NCI-H146 (cell line): ENCODE measurements around the gene RRAD.
A peak's percentile ranks its signal among the peaks of the same experiment; 100 is the strongest.
"Not testable (repeated sequence)": the region's sequence is repeated elsewhere in the genome, so short reads cannot be mapped to it uniquely, and the experiment has no call there.

ENCODE experiments used
- DNase-seq: peaks from one replicate; lab custom pipeline; 2025; lab: John Stamatoyannopoulos, UW

Gene RRAD

DNA sequence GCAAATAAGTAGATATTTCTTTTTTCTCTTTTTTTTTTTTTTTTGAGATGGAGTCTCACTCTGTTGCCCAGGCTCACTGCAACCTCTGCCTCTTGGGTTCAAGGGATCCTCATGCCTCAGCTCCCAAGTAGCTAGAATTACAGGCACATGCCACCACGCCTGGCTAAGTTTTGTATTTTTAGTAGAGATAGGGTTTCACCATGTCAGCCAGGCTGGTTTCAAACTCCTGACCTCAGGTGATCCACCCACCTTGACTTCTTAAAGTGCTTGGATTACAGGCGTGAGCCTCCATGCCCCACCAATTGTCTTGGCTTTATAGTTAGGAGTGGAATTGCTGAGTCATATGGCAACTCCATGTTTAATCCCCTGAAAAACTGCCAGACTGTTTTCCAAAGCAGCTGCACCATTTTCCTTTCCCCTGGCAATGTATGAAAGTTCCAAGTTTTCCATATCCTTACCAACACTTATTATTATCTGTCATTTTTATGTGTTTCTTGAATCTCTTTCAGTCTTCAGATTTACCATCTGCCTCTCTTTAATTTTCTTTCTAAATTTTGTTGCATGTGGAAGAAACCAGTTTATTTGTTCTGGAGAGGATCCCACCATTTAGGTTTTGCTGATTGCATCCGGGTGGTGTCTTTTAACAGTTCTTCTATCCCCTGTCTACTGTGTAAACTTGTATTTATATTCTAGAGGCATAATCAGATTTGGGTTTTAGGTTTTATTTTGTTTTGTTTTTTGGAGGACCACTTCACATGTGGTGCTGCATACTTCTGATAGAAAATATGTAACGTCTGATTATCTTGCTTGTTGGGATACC lies 25.8 kb upstream of the RRAD start:
- no peak for DNase-seq

DNA sequence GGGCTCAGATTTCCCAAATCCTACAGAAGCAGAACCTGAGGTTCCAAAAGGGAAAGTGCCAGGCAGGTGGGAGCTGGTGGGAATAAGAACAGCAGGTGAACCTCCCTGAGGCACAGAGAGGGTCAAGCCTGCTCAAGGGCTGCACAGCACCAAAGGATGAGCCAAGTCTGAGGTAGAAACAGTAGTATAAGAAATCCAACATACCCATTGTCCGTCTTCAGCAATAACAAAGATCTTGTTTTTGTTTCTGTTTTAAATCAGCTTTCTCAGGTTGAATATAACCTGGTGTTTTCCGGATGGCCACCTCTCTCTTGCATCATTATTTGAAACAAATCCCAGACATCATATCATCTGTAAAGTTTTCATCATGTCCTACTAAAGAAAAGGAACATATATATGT lies 25.1 kb upstream of the RRAD start:
- no peak for DNase-seq

DNA sequence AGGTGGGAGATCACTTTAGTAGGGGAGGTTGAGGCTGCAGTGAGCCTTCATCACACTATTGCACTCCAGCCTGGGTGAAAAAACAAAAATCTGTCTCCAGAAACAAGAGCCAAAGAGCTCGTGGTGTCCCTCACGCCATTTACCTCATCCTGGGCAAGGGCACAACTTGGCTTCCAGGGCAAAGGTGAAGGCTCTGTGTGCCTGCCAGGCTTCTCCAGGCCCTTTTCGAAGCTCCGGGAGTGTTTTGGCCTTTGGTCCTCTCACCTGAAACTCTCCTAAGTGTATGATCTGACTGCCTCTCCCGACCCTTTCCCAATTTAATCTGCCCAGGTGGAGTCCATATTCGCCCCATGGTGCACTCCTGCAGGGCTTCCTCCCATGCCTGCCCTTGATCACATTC lies 24.1 kb upstream of the RRAD start:
- no peak for DNase-seq

DNA sequence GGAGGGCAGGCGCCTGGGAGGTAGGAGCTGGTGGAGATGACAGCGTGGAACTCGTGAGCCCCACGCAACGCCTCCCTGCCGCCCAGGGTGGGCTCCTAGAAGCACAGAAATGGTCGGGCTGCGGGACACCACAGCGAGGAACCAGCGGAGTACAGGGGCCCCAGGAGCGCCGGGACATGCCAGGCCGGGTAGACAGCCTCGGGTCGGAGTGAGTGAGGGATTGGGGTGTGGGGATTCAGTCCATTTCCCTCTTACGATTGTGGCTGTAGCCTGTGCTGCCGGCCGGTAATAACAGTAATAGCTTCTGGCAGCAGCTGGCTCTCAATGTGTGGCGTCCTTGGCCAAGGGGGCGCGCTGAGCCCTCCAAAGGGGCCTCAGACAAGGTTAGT lies 23.5 kb upstream of the RRAD start:
- DNase-seq, result no peak

DNA sequence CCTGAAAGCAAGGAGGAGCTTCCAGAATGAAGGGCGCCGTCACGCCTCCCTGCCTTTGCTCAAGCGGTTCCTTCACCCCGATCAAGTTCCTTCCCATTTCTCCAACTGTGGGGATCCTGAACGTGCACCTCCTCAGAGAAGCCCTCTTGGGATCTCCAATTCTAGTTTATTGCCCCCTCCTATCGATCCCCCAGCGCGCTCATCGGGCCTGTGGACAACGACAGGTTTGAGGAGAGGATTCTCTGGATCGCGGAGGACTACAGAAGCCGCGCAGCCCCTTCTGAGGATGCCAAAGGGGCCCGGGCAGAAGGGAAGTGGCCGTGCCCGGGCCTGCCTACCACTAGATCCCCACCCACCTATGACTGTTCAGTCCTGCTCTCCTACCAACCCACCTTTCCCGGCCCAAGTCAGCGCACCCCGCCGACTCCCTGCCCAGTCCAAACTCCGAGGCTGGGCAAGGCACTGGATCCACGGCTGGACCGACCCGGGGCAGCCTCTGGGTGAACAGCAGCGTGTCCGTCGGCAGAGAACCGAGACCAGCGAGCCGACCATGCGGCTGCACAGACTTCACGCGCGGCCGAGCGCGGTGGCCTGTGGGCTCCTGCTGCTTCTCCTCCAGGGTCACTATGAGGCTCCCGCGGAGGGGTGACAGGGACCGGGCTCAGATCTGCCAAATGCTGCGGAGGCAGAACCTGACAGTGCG lies 22.9 kb upstream of the RRAD start:
- DNase-seq, result no peak

DNA sequence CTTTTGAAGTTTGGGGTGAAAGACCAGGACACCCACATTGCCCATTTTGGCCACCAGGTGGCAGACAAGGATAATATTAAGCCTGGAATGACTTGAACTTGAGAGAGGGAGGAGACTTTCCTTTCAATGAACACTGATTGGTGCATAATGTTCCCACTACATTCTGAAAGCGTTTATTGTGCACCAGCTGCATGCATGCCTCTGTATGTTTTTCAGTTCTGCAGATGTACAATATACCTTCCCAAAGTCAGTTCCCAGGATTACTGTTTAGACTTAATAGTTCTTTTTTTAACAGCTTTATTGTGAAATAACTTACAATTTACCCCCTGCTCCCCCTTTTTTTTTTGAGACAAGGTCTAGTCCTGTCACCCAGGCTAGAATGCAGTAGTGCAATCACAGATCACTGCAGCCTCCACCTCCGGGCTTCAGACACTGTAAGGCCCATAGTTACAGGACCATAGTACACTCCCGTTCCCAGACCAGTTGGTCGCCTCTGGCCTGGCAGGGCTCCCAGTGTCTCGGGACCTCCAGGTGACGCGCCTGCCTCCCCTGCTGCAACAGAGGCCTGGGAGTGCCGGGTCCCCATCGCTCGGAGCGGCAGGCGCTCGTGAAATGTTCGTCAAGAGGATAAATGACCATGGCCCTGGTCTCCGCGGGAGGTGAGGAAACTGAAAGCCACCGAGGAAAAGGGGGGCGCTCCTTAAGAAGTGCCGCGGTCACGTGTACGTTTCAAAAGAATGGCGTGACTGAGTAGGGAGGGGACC lies 22.1 kb upstream of the RRAD start:
- DNase-seq, result peak; percentile 57

DNA sequence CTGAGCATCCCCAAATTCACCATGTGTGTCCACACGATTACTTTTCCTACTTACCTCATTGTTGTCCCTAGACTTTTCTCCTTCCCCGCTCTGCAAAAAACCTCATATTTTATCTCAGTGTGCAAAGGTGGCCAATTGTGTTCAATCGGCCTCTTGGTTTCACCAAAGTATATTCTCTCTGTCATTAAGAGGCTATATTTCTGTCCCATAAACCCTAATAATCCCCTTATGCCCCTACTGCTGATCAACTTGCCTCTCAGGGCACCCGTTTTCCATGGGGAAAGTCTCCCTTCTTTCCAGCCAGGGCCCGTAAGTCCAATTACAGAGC lies 21.6 kb upstream of the RRAD start:
- DNase-seq, result no peak

DNA sequence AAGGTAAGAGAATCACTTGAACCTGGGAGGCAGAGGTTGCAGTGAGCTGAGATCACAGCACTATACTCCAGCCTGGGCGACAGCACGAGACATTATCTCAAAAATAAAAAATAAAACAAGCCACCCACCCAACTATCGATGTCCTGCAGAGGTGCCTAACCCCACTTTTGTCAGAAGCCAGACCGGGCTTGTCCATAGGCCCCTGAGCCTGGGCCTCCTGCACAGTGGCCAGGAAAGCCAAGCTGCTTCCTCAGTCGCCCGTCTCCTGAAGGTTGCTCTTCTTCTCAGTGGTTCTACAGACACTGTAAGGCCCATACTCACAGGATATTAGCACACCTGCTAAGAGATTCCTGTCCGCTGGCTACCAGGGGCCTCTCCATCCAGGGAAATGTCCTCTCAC lies 21.2 kb upstream of the RRAD start:
- DNase-seq, result no peak

DNA sequence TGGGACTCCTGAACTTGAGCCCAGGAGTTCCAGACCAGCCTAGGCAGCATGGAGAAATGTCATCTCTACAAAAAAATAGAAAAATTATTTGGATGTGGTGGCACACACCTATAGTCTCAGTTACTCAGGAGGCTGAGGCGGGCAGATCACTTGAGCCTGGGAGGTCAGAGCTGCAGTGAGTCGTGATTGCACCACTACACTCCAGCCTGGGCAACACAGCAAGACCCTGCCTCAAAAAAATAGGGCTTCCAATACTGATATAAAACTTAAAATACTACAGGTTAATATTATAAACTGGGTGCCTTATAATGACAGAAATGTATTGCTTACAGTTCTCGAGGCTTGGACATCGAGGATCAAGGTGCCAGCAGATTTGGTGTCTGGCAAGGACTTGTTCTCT lies 20.6 kb upstream of the RRAD start:
- no peak for DNase-seq

DNA sequence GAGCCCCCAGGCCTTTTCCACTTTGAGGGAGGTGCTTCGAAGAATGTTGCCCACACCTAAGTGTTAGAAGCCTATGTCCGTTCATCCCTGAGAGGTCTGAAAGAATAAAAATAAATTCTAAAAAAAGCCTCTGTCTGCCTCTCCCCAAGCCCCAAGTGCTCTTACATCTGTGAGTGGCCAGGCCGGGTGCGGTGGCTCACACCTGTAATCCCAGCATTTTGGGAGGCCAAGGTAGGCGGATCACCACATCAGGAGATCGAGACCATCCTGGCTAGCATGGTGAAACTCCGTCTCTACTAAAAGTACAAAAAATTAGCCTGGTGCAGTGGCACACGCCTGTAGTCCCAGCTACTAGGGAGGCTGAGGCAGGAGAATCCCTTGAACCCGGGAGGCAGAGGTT lies 19.6 kb upstream of the RRAD start:
- not testable (repeated sequence) for DNase-seq

DNA sequence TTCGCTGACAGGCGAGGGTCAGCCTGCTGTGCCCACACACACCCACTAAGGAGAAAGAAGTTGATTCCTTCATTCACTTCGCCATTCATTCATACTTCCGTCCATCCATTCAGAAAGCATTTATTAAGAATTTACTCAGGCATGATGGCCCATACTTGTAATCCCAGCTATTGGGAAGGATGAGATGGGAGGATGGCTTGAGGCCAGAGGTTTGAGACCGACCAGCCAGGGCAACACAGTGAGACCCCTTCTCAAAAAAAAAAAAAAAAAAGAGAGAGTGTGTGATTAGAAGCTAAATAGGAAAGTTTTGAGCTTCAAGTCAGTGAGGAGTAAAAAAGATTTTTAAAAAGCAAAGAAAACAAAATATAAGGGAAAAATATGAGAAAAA lies 18.7 kb upstream of the RRAD start:
- DNase-seq, result no peak

DNA sequence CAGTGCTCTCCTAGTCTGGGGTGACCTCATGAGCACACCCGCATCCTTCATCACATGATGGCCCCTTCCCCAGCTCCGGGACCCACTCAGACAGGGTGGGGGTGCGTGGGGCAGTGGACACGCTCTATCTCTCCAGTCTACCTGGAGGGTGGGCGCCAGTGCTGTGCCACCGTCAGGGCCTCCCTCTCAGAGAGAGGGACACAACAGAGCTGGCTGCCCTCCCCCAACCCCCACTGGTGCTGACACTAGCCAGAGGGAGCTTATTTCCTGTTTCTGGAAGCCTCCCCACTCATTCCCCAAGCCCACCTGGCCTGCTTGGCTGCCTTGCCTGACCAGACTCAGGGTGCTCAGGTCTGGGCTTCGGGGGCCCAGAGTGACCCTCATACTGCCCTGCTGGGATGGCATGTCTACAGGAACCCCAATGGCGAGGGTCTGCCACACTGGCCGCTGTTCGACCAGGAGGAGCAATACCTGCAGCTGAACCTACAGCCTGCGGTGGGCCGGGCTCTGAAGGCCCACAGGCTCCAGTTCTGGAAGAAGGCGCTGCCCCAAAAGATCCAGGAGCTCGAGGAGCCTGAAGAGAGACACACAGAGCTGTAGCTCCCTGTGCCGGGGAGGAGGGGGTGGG lies 18.2 kb upstream of the RRAD start:
- no peak for DNase-seq

DNA sequence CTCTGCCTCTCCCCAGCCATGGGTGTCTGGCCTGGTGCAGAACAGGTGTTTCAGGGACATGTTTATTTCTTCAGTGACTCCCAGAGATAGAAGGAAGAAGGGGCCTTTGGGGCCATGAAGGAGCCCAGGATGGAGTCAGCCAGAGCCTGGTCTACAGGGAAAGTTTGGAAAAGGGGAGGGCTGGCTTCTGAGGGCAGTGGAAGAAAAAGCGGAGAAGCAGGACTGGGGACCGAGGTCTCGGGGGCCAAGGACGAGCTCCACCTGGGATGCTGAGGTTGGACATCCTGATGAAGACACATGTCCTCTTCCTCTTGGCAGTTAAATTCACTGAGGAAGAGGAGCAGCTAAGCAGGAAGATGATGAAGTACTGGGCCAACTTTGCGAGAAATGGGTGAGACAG lies 17.6 kb upstream of the RRAD start:
- DNase-seq, result no peak

DNA sequence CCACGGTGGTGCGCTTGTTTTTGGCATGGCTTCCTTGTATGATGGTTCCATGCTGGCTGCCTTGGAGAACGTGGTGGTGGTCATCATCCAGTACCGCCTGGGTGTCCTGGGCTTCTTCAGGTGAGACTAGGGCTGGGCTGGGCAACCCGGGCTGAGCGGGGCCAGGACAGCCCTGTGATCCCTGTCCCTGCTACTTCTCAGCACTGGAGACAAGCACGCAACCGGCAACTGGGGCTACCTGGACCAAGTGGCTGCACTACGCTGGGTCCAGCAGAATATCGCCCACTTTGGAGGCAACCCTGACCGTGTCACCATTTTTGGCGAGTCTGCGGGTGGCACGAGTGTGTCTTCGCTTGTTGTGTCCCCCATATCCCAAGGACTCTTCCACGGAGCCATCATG lies 14.9 kb upstream of the RRAD start:
- DNase-seq, result no peak

DNA sequence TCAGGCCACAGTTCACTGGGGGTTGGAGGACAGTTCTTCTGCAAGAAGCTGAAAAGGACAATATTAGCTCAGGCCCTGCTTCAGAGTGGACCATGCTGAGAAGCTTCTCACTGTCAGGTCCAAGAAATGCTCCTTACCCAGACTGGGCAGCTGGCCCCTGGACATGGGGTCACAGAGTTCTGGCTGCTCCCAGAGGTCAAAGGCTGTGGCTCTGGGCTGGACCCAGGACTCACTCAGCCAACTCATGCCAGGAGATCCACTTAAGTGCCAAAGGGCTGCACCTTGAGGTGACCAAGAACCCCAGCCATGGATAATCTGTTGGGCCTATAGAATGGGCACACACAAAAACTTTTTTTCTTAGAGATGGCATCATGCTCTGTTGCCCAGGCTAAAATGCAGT lies 14.0 kb upstream of the RRAD start:
- no peak for DNase-seq

DNA sequence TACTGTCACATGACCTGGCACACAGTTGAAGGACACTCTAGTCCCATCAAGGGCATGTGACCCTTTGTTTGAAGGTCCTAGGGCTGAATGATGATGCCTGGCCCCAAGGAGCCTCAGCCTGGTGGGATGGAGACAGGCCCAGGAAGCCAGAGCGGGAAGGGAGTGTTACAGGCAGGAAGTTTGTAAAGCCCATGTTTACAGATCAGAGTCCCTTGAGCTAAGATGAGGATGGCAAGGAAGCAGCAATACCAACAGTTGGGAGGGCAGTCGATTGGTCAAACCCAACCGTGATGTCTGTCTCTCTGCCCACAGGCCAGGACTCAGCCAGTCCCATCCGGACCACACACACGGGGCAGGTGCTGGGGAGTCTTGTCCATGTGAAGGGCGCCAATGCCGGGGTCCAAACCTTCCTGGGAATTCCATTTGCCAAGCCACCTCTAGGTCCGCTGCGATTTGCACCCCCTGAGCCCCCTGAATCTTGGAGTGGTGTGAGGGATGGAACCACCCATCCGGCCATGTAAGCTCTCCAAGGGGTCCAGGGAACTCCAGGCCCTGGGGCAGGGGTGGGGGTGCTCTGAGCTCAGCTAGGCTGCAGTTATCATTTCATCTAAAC lies 12.5 kb upstream of the RRAD start:
- no peak for DNase-seq

DNA sequence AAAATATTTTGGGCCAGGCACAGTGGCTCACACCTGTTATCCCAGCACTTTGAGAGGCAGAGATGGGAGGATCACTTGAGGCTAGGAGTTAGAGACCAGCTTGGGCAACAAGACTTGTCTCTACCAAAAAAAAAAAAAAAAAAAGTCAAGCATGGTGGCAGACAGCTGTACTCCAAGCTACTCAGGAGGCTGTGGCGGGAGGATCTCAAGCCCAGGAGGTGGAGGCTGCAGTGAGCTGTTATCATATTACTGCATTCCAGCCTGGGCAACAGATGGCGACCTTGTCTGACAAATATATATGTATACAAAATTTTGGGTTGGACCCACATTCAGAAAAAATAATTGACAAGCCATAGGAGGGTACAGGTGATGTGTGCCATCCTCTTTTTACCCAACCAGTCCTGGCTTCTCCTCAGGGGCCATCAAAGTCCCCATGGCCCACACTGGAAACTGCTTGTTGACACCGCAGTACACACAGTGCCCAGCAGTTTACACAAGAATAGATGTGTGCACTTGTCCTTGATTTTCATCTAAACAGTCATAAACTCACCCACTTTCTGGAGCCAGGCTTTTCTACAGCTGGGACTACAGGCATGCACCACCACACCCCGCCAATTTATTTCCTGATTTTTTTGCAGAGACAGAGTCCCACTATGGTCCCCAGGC lies 11.7 kb upstream of the RRAD start:
- no peak for DNase-seq

DNA sequence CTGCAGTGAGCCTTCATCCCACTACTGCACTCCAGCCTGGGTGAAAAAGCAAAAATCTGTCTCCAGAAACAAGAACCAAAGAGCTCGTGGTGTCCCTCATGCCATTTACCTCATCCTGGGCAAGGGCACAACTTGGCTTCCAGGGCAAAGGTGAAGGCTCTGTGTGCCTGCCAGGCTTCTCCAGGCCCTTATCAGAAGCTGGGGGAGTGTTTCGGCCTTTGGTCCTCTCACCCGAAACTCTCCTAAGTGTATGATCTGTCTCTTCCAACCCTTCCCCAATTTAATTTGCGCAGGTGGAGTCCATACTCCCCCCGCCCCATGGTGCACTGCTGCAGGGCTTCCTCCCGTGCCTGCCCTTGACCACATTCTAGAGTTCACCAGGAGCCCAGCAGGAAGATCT lies 11.1 kb upstream of the RRAD start:
- no peak for DNase-seq

DNA sequence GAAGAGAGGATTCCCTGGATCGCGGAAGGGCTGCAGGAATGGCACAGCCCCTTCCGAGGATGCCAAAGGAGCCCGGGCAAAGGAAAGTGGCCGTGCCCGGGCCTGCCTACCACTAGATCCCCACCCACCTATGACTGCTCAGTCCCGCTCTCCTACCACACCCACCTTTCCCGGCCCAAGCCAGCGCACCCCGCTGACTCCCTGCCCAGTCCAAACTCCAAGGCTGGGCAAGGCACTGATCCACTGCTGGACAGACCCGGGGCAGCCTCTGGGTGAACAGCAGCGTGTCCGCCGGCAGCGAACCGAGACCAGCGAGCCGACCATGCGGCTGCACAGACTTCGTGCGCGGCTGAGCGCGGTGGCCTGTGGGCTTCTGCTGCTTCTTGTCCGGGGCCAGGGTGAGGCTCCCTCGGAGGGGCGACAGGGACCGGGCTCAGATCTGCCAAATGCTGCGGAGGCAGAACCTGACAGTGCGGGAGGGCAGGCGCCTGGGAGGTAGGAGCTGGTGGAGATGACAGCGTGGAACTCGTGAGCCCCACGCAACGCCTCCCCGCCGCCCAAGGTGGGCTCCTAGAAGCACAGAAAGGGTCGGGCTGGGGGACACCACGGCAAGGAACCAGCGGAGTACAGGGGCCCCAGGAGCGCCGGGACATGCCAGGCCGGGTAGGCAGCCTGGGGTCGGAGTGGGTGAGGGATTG lies 10.1 kb upstream of the RRAD start, which contains the start of gene CES2:
TSS of gene CES2 (plus strand) at position 203 of the 698 bp plus-strand sequence. CDS start at position 323, 120 bp downstream.
- DNase-seq, result no peak

DNA sequence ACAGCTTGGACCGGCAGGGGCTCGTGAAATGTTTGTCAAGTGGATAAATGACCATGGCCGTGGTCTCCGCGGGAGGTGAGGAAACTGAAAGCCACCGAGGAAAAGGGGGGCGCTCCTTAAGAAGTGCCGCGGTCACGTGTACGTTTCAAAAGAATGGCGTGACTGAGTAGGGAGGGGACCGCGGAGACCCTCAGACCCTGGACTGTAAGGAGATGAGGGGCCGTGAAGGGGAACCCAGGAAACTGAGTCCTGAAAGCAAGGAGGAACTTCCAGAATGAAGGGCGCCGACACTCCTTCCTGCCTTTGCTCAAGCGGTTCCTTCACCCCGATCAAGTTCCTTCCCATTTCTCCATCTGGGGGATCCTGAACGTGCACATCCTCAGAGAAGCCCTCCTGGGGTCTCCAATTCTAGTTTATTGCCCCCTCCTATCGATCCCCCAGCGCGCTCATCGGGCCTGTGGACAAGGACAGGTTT lies 9.5 kb upstream of the RRAD start:
- DNase-seq, result not testable (repeated sequence)
